Kasumi-1 (cell line): ENCODE data around the gene SYT1.
"Not testable (repeated sequence)": the region's sequence is repeated elsewhere in the genome, so short reads cannot be mapped to it uniquely, and the experiment has no call there.

Experiments
- DNase-seq, 2 experiments: peaks; one replicate each; lab custom pipeline; 2025; lab: John Stamatoyannopoulos, UW

Gene SYT1

DNA sequence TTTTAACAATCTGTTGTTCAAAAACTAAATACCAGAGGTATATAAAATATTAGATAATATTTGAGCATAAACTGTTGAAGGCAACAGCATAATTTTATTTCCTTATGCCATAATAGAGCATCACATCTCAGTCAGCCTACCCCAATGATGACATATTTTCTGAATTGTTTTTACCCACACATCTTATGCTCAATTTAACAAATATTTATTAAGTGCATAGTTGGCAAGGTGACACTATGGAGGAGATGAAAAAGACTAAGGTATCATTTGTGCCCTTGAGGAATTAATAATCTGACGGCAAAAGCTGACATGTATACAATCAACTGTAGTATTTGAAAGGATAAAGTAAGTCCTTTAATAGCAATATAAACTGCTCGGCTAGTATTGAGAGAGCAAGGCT, 102.4 kb downstream of the SYT1 start:
- no peak for DNase-seq

DNA sequence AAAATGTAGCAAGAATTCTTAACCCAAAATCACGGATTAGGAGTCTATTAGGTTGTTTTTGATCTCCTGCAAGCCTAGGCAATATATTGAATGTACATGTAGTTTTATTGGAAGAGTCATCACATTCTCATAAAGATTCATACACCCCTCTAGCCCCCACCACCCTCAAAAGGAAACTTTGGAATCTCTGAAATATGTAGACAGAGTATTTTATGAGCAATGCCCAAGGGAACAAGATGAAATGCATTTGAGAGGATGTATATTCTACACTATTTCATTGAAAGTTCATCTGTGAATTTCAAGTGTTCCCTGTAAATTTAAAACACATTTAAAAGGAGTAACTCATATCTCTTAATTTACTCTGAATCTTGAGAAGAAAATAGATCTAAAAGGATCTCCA, 103.7 kb downstream of the SYT1 start:
- DNase-seq, result no peak

DNA sequence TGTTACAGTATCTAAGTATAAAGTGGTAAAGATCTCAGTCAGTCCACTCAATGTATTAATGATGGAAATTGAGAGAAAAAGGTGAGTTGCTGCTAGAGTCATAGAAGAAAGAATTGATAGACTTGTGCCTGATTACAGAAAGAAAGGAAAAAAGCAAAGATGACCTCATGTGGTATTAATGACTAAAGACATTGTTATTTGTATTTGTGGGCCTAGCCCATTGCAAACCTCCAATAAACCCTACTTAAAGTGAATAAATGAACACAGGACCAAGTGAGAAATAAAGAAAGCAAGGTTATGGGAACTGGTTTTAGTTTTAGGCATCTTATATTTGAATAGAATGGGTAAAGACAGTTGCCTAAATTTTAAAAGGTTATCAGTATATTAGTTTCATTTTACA, 105.5 kb downstream of the SYT1 start:
- no peak for DNase-seq

DNA sequence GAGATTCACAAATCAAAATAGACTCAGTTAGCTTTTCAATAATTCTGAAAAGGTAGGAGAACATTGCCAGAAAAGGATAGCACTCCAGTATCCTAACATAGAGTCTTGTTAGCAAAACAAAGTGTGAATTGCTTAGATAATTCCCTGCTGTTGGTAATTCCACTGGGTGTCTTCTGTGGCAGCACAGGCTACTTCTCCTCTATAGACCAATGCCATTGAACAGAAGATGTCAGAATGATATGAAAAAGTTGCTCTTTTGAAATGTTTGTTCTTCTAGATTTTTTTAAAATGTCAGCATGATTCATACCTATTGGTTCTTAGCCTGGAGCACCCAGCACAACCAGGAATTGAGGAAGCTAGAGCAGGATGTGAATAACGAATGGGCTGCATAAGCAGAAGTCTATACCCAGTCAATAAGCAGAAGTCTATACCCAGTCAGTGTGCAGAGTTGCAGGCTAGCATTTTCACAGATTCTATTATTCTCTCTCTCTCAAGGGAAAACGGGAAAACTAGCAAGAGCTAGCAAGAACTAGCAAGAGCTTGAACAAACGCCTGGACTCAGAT, 112.8 kb downstream of the SYT1 start:
- DNase-seq, result peak; percentile 87 to 91

DNA sequence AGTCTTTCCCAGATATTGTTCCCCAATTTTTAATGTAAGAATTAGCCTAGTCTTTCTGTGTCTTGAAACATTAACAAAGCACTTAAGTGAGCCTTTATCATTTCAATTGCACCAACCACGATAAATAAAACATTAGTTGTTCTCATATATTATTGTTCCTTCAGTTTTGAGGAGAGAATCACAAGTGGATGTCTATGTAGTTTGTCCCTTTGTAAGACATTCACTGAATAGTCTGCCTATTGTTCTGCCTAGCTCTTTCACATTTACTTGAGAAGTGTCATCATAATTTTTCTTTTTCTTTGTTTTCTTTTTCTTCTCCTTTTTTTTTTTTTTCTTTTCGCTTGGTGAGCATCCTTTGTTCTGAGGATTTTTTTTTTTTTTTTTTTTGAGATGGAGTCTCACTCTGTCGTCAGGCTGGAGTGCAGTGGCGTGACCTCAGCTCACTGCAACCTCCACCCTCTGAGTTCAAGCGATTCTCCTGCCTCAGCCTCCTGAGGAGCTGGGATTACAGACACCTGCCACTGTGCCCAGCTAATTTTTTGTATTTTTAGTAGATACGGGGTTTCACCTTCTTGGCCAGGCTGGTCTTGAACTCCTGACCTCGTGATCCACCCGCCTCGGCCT, 129.7 kb downstream of the SYT1 start:
- DNase-seq, result no peak

DNA sequence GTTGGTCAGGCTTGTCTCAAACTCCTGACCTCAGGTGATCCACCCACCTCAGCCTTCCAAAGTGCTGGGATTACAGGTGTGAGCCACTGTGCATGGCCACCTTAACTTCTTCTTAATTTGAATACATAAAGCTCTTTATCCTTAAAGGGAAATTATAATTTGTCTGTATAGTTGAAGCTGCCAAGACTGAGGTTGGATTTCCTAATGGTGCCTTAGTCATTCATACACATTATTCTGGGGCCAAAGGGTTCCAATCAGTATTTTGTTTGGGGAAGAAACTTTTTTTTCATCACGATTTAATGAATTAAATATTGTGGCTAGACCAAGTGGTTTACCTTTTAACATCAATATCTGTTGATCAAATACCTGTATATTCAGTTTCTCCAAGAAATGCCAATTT, 135.9 kb downstream of the SYT1 start:
- no peak for DNase-seq

DNA sequence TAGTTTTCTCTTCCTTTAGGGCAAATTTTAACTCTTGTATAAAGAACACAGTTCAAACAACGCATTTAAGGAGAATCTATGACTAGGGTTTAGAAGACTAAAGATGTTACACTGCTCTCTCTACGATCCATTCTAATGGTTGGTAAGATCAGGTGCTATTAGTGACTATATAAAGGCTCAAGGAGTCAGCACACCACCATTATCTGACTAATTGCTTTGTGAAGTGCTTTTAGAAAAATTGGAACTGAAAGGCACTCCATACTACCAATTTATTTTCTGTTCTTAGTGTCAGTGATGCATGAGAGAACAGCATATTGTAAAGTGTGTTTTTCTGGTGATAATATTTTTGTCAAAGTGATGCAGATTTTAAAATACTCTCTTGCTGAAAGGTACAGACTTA, 136.8 kb downstream of the SYT1 start:
- no peak for DNase-seq

DNA sequence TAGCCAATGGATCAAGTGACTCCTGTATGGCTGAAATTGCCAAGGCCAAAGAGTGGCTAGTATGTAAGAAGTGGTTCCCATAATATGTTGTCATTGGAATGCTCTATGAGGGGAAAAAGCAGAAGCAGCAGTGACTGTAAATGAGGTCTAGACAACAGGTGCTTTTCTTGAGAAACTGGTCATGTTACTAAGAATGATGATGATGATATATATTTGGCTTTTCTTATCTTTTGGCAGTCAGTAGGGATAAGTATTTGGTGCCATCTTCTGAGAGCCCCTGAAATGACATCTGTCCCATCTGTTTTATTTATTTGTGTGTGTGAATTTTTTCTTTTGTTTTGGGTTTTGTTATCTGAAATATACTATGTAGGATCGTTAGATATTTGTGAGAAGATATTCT, 141.7 kb downstream of the SYT1 start:
- peak; percentile 38 to 70 for DNase-seq

DNA sequence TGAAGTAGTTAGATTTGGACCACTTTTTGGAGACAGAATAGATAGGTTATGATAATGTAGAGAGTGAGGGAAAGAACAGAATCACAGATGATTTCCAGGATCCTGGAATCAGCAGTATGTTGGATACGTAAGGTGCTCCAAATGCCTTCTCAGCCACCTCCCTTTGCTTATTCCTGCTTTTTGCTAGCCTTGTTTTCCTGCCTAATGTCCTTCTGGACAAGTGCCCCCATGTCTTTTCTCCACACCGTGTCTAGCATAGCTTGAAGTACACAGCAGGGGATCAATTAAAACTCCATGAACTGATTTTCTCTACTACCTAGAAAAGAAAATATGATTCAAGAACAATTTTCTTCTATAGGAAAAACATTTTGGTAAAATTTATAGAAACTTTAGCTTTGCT, 144.0 kb downstream of the SYT1 start:
- DNase-seq, result no peak

DNA sequence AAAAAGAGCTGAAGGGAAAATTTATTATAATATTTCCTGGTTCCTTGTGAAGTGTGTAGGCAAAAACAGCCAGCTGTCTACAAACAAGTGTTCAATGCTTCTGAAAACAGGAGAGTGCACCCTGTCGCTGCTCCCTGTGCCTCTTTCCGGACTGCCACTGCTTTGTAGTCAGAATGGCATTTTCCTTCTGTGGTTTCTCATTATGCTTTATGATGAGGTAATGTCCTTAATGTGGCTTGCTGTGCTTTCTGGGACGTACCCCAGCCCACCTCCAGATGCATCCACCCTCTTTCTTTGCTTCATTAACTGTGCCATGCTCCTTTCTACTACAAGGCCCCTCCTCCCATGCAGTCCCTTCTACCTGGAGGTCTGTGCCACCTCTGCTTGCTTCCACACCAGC, 148.1 kb downstream of the SYT1 start:
- no peak for DNase-seq

DNA sequence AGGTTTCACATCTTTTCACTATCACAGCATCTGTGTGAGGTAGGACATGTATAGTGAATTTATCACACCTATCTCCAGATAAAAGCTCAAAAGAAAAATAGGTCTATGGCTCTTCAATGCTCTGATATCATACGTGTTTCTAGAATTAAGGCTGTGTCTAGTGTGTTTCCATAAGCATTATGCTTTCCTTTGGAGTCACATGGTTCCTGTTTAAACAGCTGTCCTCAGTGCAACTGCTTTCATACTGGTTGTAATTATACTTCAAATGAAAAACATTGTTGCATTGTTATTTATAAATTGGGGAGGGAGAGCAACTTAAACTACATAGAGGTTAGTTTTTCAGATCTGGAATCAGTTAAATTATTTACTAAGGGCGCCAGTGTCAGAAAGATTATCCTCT, 151.6 kb downstream of the SYT1 start:
- DNase-seq, result no peak

DNA sequence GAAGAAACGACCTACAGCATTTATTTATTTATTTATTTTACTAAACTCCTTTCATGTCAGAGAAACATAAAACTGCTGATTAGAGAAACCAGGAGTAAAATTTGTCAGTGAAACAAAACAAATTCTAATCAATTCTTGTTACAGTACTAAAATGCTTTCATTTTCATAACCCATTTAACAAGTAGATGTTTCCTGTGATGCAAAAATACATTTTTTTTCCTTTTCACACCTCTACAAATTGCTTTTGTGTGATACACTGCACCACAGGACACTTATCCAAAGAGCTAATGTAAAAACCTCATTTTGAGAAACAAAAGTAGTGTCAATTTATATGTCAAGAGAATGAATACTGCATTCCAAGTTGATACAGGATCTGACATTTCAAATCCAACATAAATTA, 155.1 kb downstream of the SYT1 start:
- no peak for DNase-seq

DNA sequence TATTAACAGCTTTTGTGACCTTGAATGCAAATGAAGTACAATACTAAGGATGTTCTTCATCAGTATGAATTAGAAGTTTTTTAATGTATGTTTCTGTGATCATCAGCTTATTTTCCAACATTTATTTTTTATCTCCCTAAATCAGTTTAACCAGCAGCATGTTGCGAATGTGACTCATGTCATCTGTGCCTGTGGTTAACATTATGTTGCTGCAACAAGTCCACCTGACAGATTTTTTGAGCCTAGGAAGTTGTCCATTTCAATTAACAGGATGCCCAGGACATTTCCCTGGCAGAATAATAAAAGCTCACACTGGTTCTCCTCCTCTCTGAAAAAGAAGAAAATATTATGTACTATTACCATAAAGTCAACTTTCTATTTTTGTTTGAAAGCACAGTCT, 155.5 kb downstream of the SYT1 start:
- no peak for DNase-seq

DNA sequence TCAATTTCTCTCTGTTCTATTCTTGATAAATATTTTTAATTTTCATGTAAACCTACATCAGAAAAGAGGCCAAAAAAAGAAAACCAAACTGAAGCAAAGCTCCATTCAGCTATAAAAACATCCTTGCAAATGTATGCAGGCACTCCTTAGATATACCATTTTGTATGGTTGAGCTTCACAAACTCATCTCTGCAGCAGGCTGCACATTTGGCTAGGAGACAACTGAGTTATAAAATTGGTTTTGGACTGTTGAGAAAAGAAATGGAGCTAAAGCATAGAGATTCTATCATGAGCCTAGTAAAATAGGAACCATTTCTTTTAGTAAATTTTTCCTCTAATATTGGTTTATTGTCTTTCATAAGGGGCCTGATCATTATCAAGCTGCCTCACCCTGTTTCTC, 156.4 kb downstream of the SYT1 start:
- DNase-seq, result no peak

DNA sequence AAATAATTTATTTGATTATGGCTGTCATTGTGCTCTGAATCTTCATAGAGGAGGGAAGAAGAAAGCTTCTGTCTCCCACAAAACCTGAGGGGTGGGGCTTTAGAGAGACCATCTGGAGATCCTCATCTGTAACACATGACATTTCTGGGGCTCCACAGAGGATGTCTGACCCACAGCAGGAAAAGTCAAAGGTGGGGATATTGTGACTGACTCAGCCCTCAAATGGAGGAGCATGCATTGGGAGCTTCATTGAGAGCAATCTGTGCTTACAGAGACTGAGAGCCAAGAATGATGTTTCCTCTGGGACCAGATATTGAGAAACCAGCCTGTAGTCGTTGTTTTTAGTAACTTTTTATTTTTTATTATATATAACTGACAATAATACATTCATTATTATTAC, 158.7 kb downstream of the SYT1 start:
- DNase-seq, result no peak

DNA sequence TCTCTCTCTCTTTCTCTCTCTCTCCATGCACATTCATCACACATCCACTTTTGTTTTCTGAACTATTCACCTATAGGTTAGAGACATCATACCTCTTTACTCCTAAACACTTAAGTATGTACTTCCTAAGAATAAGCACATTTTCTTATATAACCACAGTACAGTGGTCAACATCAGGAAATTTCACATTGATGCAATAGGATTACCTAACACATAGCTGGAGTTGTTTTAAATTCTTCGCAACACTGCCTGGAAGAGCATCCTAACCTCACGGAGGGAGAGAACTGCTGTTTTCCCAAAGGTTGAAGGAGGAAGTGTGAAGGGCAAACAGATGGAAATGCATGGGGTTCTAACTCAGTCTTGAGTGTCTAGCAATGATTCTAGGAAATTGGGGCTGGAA, 159.2 kb downstream of the SYT1 start:
- DNase-seq, result no peak

DNA sequence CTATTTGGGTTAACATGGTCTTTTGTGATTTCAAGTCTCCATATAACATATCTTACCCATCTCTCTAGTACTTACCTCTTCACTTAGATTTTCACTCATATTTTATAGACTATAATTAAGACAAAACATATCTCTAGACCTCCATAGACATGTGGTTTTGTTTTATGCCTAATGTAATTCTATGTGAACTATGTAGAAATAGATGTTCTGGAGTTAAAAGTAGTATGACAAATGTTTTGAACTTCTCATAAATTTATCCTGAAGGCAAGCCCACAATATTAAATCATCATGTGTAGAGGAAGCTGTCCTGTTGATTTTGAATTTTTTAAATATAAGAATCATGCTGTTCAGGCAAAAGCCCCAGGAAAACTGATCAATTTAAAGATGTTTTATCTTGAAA, 169.2 kb downstream of the SYT1 start:
- DNase-seq, result no peak

DNA sequence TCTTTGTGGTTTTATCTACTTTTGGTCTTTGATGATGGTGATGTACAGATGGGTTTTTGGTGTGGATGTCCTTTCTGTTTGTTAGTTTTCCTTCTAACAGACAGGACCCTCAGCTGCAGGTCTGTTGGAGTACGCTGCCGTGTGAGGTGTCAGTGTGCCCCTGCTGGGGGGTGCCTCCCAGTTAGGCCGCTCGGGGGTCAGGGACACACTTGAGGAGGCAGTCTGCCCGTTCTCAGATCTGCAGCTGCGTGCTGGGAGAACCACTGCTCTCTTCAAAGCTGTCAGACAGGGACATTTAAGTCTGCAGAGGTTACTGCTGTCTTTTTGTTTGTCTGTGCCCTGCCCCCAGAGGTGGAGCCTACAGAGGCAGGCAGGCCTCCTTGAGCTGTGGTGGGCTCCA, 180.2 kb downstream of the SYT1 start:
- DNase-seq, result not testable (repeated sequence)

DNA sequence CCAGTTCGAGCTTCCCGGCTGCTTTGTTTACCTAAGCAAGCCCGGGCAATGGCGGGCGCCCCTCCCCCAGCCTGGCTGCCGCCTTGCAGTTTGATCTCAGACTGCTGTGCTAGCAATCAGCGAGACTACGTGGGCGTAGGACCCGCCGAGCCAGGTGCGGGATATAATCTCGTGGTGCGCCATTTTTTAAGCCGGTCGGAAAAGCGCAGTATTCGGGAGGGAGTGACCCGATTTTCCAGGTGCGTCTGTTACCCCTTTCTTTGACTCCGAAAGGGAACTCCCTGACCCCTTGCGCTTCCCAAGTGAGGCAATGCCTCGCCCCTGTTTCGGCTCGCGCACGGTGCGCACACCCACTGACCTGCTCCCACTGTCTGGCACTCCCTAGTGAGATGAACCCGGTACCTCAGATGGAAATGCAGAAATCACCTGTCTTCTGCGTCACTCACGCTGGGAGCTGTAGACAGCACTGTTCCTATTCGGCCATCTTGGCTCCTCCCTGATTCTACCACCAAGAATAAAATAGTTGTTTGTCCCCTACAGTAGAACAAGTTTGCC, 180.7 kb downstream of the SYT1 start:
- not testable (repeated sequence) for DNase-seq

DNA sequence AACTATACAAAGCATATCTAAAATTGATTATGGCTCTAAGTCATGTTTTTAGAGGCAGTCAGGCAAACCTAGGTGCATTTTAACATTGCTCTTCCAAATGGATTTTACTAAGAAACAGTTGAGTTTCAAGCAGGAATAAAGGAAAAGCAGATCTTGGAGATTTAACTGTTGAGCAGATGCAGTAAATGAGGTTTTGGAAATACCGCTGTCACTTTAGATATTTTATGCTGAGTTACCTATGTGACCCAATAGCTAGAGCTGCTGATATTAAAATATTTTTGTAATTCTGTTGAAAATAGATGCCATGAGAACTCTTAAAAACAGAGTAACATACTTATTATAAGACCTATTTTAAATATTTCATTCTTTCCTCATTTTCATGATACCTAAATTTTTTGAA, 181.4 kb downstream of the SYT1 start:
- no peak for DNase-seq

DNA sequence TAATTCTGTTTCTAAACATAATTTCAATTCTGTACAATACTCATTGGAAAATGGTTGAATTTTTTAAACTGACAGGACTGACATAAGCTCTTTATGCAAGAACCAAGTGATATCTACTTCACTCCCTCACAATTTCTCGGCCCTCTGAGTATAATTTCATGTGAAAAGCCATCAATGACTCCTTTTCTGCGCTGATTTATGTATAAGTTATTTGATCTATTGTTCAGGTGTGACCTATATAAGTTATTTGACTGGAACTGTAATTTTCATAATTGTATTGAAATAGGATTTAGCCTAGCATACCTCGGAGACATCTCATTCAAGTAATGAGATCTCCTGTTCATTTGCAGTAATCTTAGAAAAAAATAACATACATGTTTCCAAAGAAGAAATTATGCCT, 184.4 kb downstream of the SYT1 start:
- no peak for DNase-seq

DNA sequence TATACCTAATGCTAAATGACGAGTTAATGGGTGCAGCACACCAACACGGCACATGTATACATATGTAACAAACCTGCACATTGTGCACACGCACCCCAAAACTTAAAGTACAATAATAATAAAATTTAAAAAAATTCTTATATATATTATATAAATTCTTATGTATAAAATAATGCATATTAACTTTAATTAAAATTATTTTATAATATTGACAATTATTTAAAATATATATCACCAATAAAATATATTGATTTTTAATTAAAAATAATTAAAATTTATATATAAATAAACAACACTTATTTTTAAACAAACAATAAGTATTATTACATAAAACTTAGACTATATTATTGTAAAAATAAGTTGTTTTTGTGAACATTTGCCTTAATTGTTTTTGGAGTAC, 188.8 kb downstream of the SYT1 start:
- no peak for DNase-seq

DNA sequence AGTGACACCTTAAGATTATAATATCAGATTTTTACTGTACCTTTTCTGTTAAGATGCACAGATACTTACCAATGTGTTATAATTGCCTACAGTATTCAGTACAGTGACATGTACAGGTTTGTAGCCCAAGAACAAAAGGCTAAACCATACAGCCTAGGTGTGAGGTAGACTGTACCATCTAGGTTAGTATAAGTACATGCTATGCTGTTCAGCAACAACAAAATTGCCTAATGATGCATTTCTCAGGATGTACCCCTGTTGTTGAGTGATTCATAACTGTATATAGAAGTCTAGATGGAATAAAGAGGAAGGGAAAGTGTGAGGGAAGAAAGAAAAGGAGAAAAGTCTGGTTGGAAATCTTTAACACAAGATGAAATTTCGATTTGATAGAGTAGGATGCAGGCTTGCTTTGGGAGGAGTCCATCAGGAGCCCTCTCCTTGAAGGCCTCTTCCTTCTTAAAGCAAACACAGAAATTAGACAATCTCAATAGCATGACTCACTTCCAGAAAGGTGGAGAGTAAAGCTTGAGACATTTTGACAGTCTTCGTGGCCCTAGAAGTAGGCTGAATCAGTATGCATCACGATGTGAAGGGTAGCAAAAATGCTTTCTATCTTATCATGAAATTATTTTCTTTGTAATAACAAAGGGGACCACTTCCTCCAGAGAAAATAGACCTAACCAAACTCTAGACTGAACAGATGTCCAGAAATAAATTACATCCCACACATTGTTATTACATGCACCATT, 191.5 kb downstream of the SYT1 start:
- no peak for DNase-seq
